AG08395 (cell line): ENCODE results near the gene ZNF804B.
"Not testable (repeated sequence)": the region's sequence is repeated elsewhere in the genome, so short reads cannot be mapped to it uniquely, and the experiment has no call there.

Experiments
- DNase-seq: peaks from one replicate; pipeline ENCODE4 v3.0.0; 2012; ENCODE audit warnings: mixed read lengths, low spot score

The ZNF804B gene

GRCh38 chr7:89085580-89085979, 326.1 kb downstream of the ZNF804B start:
- no peak for DNase-seq

DNA sequence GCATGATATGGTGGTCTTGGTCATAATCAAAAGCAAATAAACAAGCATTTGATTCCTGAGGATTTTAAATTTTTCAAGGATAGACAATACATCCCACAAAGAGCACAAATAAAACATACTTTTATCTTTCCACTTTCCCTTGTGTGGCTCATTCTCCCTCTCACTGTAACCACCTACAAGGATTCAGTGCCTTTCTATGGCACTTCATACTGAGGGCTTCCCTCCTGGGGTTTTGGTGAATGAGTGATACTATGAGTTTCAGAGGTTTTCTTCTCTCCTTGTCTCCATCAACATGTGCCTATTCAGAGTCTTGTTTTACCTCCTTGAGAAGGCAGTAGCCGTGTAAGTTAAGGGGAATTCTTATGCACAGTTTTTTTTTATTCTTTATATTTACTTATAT, 332.1 kb downstream of the ZNF804B start:
- DNase-seq: no peak

DNA sequence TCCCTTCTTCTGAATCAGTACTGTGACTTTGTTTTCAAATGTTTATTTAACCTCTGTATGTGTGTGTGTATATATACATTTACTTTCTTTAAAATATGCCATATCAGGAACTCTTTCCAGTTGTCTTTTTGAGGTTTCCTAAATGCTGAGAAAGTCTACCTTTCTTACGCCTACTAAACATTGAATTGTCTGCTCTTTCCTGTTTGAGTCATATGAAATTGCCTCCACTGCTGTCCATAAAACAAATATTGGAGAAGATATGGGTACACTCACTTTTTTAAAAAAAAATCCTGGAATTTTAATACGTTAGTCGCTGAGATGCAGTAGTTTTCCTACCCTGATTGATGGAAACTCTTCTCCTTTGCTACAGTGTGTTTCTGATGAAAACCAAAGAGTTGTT, 334.8 kb downstream of the ZNF804B start:
- DNase-seq: no peak

GRCh38 chr7:89103564-89103963, 344.1 kb downstream of the ZNF804B start:
- no peak for DNase-seq

- peak; percentile 36 for DNase-seq
These were observed 345.5 kb downstream of the ZNF804B start for GRCh38 chr7:89104748-89105685.

DNA sequence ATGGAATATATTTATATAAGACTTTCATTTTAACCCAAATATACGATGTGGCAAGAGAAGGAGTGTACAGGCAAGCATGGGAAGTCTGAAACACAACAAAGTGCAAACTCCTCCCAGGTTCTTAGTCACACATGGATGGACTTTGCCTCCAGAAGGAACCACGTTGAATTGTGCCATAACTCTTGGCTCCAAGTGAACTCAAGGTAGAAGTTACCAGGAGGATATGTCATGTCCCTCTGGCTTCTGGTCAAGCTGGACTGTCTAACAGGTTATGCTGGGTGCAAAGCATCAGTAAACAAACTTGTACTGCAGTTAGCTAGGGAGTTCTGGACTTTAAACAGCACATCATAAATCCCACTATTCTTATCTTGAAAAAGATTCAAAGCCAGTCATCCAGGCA, 364.4 kb downstream of the ZNF804B start:
- no peak for DNase-seq

GRCh38 chr7:89129600-89130375, 370.3 kb downstream of the ZNF804B start:
- no peak for DNase-seq

GRCh38 chr7:89133357-89133756, 373.9 kb downstream of the ZNF804B start:
- DNase-seq: no peak

GRCh38 chr7:89133819-89134218, 374.3 kb downstream of the ZNF804B start:
- no peak for DNase-seq

- DNase-seq: no peak
These were observed 386.3 kb downstream of the ZNF804B start for GRCh38 chr7:89145801-89146200.

DNA sequence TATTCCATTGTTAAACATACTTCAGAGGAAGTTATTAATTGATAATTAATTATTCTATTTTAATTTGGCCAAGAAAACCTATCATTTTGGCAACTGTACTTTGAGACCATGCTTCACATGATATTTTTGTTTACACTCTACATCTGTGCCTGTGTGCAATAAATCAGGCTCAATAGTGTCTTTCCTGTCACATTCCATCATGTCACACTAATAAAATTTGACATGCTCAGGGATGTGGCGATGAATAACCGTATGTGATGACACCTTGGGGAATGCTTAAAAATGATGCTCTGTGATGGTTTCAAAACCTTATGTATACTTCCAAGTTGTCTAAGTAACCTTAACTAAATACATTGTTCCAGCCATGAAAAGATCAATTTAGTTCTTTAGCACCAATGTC, 400.6 kb downstream of the ZNF804B start:
- DNase-seq: no peak

DNA sequence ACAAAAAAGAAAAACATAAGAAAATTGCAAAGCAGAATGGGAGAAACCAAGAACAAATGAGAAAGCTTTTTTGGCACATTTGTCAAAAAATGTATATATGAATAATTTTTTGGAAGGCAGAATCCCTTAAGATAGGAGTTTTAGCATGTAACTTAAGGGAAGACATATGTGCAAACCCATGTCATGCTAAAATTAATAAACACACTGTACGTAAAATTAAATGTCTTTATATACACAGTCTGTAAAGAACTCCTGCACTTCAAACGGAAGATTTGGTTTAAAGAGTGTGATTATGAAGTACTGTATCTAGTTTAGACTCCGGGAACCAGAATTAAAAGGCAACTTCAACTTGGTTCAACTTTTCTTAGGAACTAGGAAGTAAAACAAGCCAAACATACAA, 405.9 kb downstream of the ZNF804B start:
- no peak for DNase-seq

DNA sequence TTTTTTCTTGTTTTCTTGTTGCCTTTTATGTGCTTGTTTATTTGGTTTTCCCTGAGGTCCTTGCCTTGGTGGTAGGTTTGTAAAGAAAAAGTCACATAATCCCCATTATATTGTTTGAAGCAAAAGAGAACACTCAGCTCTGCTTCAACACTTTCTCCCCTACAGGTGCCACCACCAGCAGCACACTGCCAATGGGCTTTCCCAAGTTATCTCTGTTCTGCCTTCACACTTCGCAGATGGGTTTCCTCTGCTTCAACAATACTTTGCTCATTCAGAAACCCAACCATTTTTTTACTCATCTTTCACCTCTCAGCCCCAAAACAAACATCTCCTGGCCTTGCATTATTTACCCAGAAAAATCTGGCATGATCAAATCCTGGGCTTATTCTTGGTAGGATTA, 411.1 kb downstream of the ZNF804B start:
- no peak for DNase-seq

DNA sequence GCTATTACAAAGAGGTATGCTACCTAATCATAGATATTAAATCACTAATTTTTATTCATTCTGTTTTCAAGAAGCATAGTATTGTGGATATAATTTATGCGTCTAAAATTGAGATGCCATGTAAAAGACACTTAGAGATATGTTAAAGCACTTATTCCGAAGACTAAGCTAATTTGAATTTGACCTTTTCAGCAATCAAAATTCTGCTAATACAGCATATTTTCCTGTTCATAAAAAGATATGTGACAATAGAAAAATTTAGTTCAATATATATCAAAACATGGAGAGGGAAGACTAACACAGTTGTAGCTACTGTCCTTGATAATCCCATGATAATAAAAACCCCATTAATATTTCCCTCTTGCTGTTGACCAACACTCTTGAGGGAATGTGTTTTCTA, 422.6 kb downstream of the ZNF804B start:
- no peak for DNase-seq

DNA sequence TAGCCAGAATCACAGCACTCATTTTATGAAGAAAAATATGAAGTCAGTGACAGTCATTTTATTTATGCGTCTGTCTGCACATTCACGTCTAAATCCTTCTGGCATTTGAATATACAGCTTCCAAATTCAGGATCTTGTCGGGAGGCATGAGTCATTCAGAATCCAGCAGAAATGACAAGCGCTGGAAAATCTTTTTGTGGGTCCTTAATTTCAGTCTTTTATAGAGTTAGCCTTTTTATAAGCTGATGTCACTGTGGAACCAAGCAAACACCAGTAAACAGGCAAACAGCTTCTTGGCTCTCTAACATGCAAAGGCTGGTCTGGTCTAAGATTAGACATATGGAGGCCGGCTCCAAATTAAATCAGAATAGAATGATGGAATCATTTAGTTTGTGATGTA, 424.2 kb downstream of the ZNF804B start:
- DNase-seq: no peak

DNA sequence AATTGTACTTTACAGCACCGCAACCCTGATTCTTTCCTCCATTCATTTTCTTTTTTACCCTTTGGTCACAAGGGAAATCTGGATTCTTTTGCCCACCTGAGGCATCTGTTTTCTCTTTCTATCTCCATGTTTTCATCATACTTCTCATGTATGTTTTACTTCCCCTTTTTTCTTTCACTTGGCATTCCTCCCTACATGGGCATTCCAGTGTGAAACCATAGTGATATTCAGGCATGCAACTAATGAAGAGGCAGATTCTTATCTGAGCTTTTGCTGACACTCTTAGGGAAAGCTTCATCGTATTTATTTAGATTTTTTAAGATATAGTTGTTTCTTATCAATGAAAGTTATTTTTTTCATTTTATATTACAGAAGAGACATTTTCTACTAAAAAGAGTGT, 441.3 kb downstream of the ZNF804B start:
- no peak for DNase-seq

DNA sequence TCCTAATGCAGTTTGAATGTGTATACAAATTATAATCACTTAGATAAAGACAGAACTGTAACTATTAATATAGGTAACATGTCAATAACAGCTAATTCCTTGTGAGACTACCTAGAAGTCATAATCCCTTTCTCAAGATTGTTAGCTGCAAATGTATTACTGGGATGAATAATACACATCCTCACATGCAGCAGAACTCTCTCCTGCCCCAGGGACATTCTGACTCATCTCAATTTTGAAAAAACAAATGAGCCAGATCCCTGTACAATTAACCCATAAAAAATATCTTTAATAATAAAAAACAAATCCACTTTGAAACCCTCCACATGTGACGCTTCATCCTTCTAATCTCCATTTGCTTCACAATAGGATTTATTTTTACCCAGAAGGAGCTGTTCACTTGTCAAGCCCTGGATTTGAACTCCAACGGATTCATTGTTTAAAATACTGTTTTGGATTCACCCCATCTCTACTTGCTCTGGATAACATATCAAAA, 464.4 kb downstream of the ZNF804B start:
- peak; percentile 6 for DNase-seq

DNA sequence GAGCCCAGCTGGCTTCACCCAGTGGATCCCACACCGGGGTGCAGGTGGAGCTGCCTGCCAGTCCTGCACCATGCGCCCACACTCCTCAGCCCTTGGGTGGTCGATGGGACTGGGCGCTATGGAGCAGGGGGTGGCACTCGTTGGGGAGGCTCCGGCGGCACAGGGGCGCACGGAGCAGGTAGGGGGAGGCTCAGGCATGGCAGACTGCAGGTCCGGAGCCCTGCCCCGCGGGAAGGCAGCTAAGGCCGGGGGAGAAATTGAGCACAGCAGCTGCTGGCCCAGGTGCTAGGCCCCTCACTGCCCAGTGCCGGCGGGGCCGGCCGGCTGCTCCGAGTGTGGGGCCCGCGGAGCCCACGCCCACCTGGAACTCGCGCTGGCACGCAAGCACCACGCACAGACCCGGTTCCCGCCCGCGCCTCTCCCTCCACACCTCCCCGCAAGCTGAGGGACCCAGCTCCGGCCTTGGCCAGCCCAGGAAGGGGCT, 469.2 kb downstream of the ZNF804B start:
- DNase-seq: not testable (repeated sequence)

DNA sequence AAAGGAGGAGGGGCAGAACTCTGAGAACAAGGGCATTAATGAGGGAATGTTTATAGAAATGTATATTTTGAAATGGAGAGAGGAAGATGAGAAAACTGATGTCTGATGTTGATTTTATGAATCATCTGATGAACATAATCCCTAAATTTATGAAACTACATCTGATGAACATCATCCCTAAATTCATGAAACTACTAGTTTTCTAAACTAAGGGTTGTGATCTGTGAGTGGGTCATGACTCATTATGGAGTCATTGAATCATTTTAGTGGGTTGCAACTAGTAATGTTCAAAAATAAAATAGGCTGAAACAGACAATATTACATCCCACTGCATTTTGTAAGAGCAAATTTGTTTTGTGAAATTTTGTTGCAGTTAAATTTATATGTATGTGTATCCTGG, 478.7 kb downstream of the ZNF804B start:
- DNase-seq: peak; percentile 52

DNA sequence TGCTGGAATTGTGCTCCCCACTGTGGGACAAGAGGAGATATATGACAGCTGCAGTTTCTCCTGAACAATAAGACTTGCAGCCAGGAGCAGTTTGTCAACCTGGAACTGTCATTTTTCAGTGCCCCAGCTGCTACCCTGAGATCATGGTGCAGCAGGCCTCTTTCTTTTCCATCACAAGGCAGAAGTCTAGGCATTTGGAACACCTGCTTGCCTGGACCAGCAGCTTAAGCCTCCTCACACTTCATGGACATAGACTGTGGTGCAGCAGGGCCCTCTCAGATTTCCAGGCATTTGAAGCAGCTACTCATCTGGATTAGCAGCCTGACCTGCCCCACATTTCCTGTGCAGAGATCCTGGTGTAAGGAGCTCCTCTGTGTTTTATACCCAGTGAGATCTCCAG, 486.7 kb downstream of the ZNF804B start:
- DNase-seq: no peak

- no peak for DNase-seq
These were observed 487.7 kb downstream of the ZNF804B start for GRCh38 chr7:89247207-89247606.

DNA sequence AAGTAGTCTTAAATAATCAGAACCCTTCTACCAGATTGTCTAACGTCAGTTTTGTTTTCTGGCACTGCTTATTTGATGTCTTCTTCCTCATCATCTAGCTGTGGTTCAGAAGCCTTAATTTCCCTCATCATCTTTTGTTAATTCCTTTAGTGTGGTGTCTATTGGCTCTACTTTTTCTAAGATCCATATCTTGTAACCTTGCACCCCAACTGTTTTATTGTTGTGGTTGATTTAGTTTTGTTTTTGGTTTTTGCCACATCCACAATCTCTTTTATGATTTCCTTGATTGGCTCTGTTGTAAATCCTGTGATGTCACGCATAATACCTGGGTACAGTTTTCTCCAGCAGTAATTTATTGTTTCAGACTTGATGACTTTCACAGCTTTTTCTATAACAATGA, 499.6 kb downstream of the ZNF804B start:
- no peak for DNase-seq

- DNase-seq: no peak
These were observed 504.6 kb downstream of the ZNF804B start for GRCh38 chr7:89264126-89264525.
